HCT116 (cell line): ENCODE measurements around the gene PTF1A. TPM values are rescaled to one million over a fixed set of nuclear protein-coding genes. Genes with fewer than 3 reads are reported as not detected.

Experiments used
- ATAC-seq: fragments of 200-7000 bp; cut with Tn5 transposase; 2 replicates; pipeline ENCODE4 v1.9.1; 2020; ENCODE audit warnings: mild to moderate bottlenecking, moderate library complexity
- BruUV-seq: library from RNA; stranded (reverse); fragments of 400-500 nt; replicated peaks from 2 replicates; lab custom pipeline; 2021; lab: Mats Ljungman, UMichigan
- CTCF ChIA-PET: fragments of 300-600 bp; sonication (Branson Sonifier 250); formaldehyde crosslinking; loops from one replicate; lab custom pipeline; 2021; ENCODE audit warnings: antibody characterized with exemption; lab: Charles Lee
- POLR2A ChIA-PET: fragments of 300-600, 350-600 bp; sonication (Branson Sonifier 250); formaldehyde crosslinking; loops from one replicate; lab custom pipeline; 2021; ENCODE audit warnings: antibody characterized with exemption; lab: Charles Lee
- RAD21 ChIA-PET, 2 experiments: fragments of 300-600 bp; sonication (Branson Sonifier 250); formaldehyde crosslinking; loops; one replicate each; lab custom pipeline; 2023; ENCODE audit warnings: low total read pairs in 2 of 2; ENCODE audit not compliant: uncharacterized antibody in 2 of 2, unreplicated experiment in 2 of 2, low non-redundant PET in 1 of 2; lab: Charles Lee
- DNase-seq: peaks from one replicate; pipeline ENCODE4 v3.0.0-alpha.2; 2010; ENCODE audit warnings: low read depth, low spot score
- H2AFZ ChIP-seq: fragments of 200-600 bp; shearing (Covaris generic), sonication (generic); 2 replicates; pipeline ENCODE4 v1.6.1; 2017; ENCODE audit warnings: low read depth, mixed run types, mixed read lengths, antibody characterized with exemption, low read length; ENCODE audit not compliant: poor library complexity, severe bottlenecking
- H3K27ac ChIP-seq: 2 replicates; pipeline ENCODE4 v1.5.1; 2012; ENCODE audit warnings: low read depth, low read length
- H3K27me3 ChIP-seq: fragments of 200-600 bp; sonication (generic); 2 replicates; pipeline ENCODE4 v1.6.1; 2016; ENCODE audit warnings: mixed run types, low read length, mixed read lengths; ENCODE audit not compliant: insufficient read depth
- H3K36me3 ChIP-seq, 2 experiments: fragments of 200-500 bp in 1 of 2; fragments of 200-600 bp in 1 of 2; sonication (Bioruptor generic) in 1 of 2; sonication (generic) in 1 of 2; 2 replicates each; pipeline versions ENCODE4 v1.5.1 to v1.6.1; 2014 to 2016; ENCODE audit warnings: low read length in 2 of 2, inconsistent platforms in 1 of 2, mixed read lengths in 1 of 2, mixed run types in 1 of 2; ENCODE audit not compliant: insufficient read depth in 2 of 2, control insufficient read depth in 1 of 2
- H3K4me1 ChIP-seq, 2 experiments: fragments of 200-600 bp in 1 of 2; sonication (generic) in 1 of 2; 2 replicates each; pipeline versions ENCODE4 v1.5.1 to v1.6.1; 2012 to 2017; ENCODE audit warnings: low read length in 2 of 2, inconsistent platforms in 1 of 2, mild to moderate bottlenecking in 1 of 2, mixed read lengths in 1 of 2, mixed run types in 1 of 2, moderate library complexity in 1 of 2; ENCODE audit not compliant: insufficient read depth in 2 of 2, control insufficient read depth in 1 of 2
- H3K4me2 ChIP-seq: fragments of 200-600 bp; sonication (generic); 2 replicates; pipeline ENCODE4 v1.6.1; 2017; ENCODE audit warnings: mixed run types, low read length, mixed read lengths
- H3K4me3 ChIP-seq, 2 experiments: fragments of 200-600 bp in 1 of 2; sonication (generic) in 1 of 2; replicated peaks in 1 of 2; 2 replicates each; pipeline ENCODE4 v1.5.1; 2011 to 2016; ENCODE audit warnings: low read length in 2 of 2, control low read depth in 1 of 2, low read depth in 1 of 2, mild to moderate bottlenecking in 1 of 2, mixed read lengths in 1 of 2, mixed run types in 1 of 2
- H3K79me2 ChIP-seq: fragments of 200-600 bp; sonication (generic); 2 replicates; pipeline ENCODE4 v1.6.1; 2017; ENCODE audit warnings: mild to moderate bottlenecking, mixed run types, low read length, moderate library complexity, mixed read lengths; ENCODE audit not compliant: insufficient read depth
- H3K9ac ChIP-seq: fragments of 200-600 bp; sonication (generic); 2 replicates; pipeline ENCODE4 v1.6.1; 2016; ENCODE audit warnings: low read length, mixed read lengths
- H3K9me2 ChIP-seq: fragments of 200-600 bp; sonication (generic), shearing (Covaris generic); 2 replicates; pipeline ENCODE4 v1.6.1; 2017; ENCODE audit warnings: mixed run types, mild to moderate bottlenecking, moderate library complexity; ENCODE audit not compliant: insufficient read depth
- H3K9me3 ChIP-seq, 2 experiments: fragments of 200-500 bp in 1 of 2; fragments of 200-600 bp in 1 of 2; sonication (Bioruptor generic) in 1 of 2; sonication (generic) in 1 of 2; 2 replicates each; pipeline ENCODE4 v1.6.1; 2014 to 2017; ENCODE audit warnings: low read length in 2 of 2, mixed read lengths in 2 of 2, inconsistent platforms in 1 of 2, low read depth in 1 of 2, mild to moderate bottlenecking in 1 of 2, mixed run types in 1 of 2, moderate library complexity in 1 of 2; ENCODE audit not compliant: control insufficient read depth in 1 of 2, insufficient read depth in 1 of 2
- H4K20me1 ChIP-seq: fragments of 200-600 bp; sonication (generic), shearing (Covaris generic); 2 replicates; pipeline ENCODE4 v1.6.1; 2017; ENCODE audit warnings: mixed run types, mild to moderate bottlenecking, moderate library complexity; ENCODE audit not compliant: insufficient read depth
- EZH2 ChIP-seq: fragments of 200-600 bp; sonication (generic); IDR thresholded peaks from 2 replicates; pipeline ENCODE4 v1.6.1; 2017; ENCODE audit warnings: antibody characterized with exemption, mixed run types
- FOSL1 ChIP-seq: IDR thresholded peaks from 2 replicates; pipeline ENCODE4 v1.6.1; 2012; ENCODE audit warnings: low read depth
- RAD21 ChIP-seq: IDR thresholded peaks from 2 replicates; pipeline ENCODE4 v1.6.1; 2012; ENCODE audit warnings: low read depth, mild to moderate bottlenecking
- SIN3A ChIP-seq: IDR thresholded peaks from 2 replicates; pipeline ENCODE4 v1.6.1; 2012; ENCODE audit warnings: low read depth
- SRF ChIP-seq: IDR thresholded peaks from 2 replicates; pipeline ENCODE4 v1.6.1; 2012; ENCODE audit warnings: low read depth
- YY1 ChIP-seq: IDR thresholded peaks from 2 replicates; pipeline ENCODE4 v1.6.1; 2011; ENCODE audit warnings: low read length, low read depth, moderate library complexity, mild to moderate bottlenecking; ENCODE audit not compliant: insufficient replicate concordance; ENCODE audit errors: extremely low read depth
- ZNF274 ChIP-seq: fragments of 200-500 bp; sonication (Bioruptor generic); IDR thresholded peaks from 2 replicates; pipeline ENCODE4 v1.6.1; 2014; ENCODE audit warnings: mild to moderate bottlenecking, low read depth, low read length, inconsistent platforms
- intact Hi-C: fragments of 100-400 bp; cut with micrococcal nuclease; formaldehyde crosslinking; loops from 2 replicates; pipeline ENCODE4 v1.10.0; 2022
- total RNA-seq: library from RNA; stranded (reverse); gene quantifications from one replicate; pipeline ENCODE4 v1.2.1, GENCODE V29; 2021; ENCODE audit not compliant: unreplicated experiment

The PTF1A gene
- total RNA-seq, 1 experiment from 2014 or later: not detected

DNA sequence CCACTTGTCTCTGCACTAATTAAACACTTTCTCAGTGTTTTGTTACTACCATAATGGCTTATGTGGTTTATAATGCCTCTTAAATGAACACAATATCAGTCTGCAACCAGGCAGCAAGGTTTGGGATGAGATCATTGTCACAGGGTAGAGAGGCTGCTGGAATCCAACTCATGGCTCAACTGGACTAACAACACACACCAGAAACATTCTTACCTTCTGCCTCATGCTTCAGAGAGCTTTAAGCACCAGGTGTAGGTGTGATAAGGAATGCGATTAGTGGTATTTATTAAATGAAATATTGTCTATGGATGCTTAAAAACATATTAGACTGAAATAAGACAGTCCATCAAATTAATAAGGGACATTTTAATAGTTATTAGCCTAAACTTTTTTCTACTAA lies 25.4 kb downstream of the PTF1A start:
- H3K4me3 ChIP-seq: no peak overlapping the region
- RAD21 ChIA-PET: no interaction called here
- no peak for TF ChIP-seq RAD21
- TF ChIP-seq SIN3A: no peak
- TF ChIP-seq, all 23 proteins: peak for 0
- Histone ChIP-seq H3K79me2 (no peaks in the 10 kb centered on the region), H3K9ac (no peak overlapping the region), H3K4me2 (no peak overlapping the region), H2AFZ (no peak overlapping the region), H3K4me1 (no peaks in the 10 kb centered on the region), H3K9me3 (no peaks in the 10 kb centered on the region), H4K20me1 (no peaks in the 10 kb centered on the region), H3K27ac (no peak overlapping the region), H3K9me2 (no peaks in the 10 kb centered on the region), H3K36me3 (no peaks in the 10 kb centered on the region), H3K27me3 (peaks cover 48% of the 10 kb centered on the region)
- CTCF ChIA-PET: no interaction called here
- no peak for DNase-seq
- intact Hi-C loops: no loop called here
- BruUV-seq: no TSS peak
- POLR2A ChIA-PET: no interaction called here
- ATAC-seq: no peak

DNA sequence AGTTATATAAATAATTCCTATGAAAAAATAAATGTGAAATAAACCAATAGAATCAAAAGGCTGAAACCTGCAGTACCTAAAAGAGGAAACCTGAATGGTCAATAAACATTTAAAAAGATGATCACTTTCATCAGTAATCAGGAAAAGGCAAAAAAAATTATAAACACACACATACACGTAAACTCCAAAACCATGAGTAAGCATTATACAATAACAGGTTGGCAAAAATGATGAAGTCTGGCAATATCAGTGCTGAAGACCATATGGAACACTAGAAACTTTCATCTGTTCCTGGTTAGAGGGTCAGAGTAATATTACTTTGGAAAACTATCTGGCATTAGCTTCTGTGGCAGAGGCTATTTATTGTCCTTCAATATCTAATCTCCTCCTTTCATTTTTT lies 38.5 kb downstream of the PTF1A start:
- ChIA-PET POLR2A (no interaction called here), CTCF (no interaction called here), RAD21 (no interaction called here)
- H3K27me3 ChIP-seq: 0 out of 2 replicates have a peak, but pooled peaks cover 15% of the 10 kb centered on the region
- H3K9me2 ChIP-seq: no peaks in the 10 kb centered on the region
- H3K9me3 ChIP-seq: no peaks in the 10 kb centered on the region
- no peak overlapping the region for H3K4me3 ChIP-seq
- no peak for ATAC-seq
- BruUV-seq: no TSS peak
- no peak overlapping the region for H2AFZ ChIP-seq
- H3K9ac ChIP-seq: no peak overlapping the region
- no peaks in the 10 kb centered on the region for H3K36me3 ChIP-seq
- DNase-seq: no peak
- H4K20me1 ChIP-seq: no peaks in the 10 kb centered on the region
- no peak for TF ChIP-seq SRF
- TF ChIP-seq ZNF274: no peak
- no peak for TF ChIP-seq EZH2
- TF ChIP-seq FOSL1: no peak
- TF ChIP-seq YY1: no peak
- no peaks in the 10 kb centered on the region for H3K4me1 ChIP-seq
- no peak overlapping the region for H3K4me2 ChIP-seq
- H3K79me2 ChIP-seq: no peaks in the 10 kb centered on the region
- intact Hi-C loops: no loop called here
- H3K27ac ChIP-seq: no peak overlapping the region
